MG63 (cell line): ENCODE measurements around the gene SLC22A5. TPM values are rescaled to one million over a fixed set of nuclear protein-coding genes. Genes with fewer than 3 reads are reported as not detected.

Experiments used
- DNase-seq: peaks from one replicate; pipeline ENCODE4 v3.0.0-alpha.2; 2020
- H3K27me3 ChIP-seq: fragments of 250-450 bp; sonication (Bioruptor Pico); 2 replicates; pipeline ENCODE4 v1.5.1; 2020; ENCODE audit warnings: mild to moderate bottlenecking, moderate library complexity
- H3K36me3 ChIP-seq: fragments of 250-450 bp; sonication (Bioruptor Pico); 2 replicates; pipeline ENCODE4 v1.5.1; 2020; ENCODE audit warnings: mild to moderate bottlenecking, moderate library complexity
- H3K4me3 ChIP-seq: fragments of 250-450 bp; sonication (Bioruptor Pico); 2 replicates; pipeline ENCODE4 v1.5.1; 2020; ENCODE audit warnings: mild to moderate bottlenecking, moderate library complexity
- H3K9me3 ChIP-seq: fragments of 250-450 bp; sonication (Bioruptor Pico); 2 replicates; pipeline ENCODE4 v1.5.1; 2020; ENCODE audit warnings: mild to moderate bottlenecking, moderate library complexity
- total RNA-seq: library from RNA; depleted of rRNA; stranded (reverse); fragments of >200 nt; shearing (Covaris generic); gene quantifications from 2 replicates; pipeline ENCODE4 v1.2.3, GENCODE V29; 2014; ENCODE audit warnings: low replicate concordance; rRNA removed

SLC22A5 gene
- total RNA-seq, 1 experiment from 2014 or later, result 22.5 TPM

DNA sequence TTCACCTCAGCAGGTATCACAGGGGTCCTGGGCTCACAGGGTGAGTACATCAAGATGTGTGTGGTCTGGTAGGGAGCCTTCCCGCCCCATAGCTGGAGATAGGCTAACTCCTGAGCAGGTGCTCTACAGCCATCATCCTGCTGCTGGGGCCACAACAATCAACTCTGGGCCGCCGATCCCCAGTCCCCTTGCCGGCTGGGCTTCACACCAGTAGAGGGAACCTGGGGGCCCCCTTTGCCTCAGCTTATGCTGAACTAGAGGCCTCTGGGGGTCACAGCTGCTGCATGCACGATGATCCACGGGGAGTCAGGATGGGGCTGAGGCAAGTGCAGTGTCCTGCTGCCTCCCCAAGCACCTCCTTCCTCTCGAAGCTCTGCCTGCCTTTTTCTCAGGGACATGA is 74.6 kb downstream of the SLC22A5 start:
- no peak for DNase-seq
- Histone ChIP-seq H3K4me3 (no peak overlapping the region), H3K36me3 (peaks cover 8% of the 10 kb centered on the region), H3K27me3 (no peaks in the 10 kb centered on the region), H3K9me3 (peaks cover 6% of the 10 kb centered on the region; the same call in 1 of the 2 replicates)

Other genes with a start within 250 kb of the SLC22A5 start
- gene P4HA2, start 141.9 kb upstream of the SLC22A5 start, total RNA-seq, result 71.0 and 96.8 TPM in 2 replicates
- gene PDLIM4, start 112.0 kb upstream of the SLC22A5 start, total RNA-seq, result 71.1 and 130 TPM in 2 replicates
- gene SLC22A4, start 75.3 kb upstream of the SLC22A5 start, total RNA-seq, result 0.03 and 0.35 TPM in 2 replicates
- gene IRF1, start 121.1 kb downstream of the SLC22A5 start, total RNA-seq, result 14.2 and 34.7 TPM in 2 replicates
- gene IL5, start 173.8 kb downstream of the SLC22A5 start, total RNA-seq, result not detected in 2 replicates
- 35.7 and 47.7 TPM in 2 replicates for gene RAD50, start 187.3 kb downstream of the SLC22A5 start, total RNA-seq